ENCODE results near the gene LINC00305.

DNA sequence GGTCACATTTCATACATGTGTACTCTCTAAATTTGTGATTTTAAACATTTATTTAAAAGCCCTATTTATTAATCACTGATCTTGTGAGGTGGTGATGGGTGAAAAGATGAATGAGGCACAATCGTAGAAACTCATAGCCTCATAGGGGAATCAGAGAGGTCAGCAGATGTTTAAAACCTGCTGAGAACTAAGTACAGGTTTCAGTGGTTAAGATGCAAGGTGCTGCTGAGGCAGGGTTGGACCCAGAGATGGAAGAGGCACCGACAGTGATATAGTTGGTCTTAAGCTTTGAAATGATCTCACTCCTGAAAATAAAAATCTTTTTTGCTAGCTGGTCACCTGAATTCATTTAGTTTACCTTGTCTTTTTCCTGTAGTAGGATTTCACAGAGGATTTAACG is 49.6 kb downstream of the LINC00305 start:
- TF ChIP-seq CTCF (IDR thresholded peaks at IDR 0.05): no peak
- no peak for TF ChIP-seq POLR2A (IDR thresholded peaks at IDR 0.05)
